ENCODE data around the gene DARS2. TPM values are rescaled to one million over a fixed set of nuclear protein-coding genes. Genes with fewer than 3 reads are reported as not detected.
"Not testable (repeated sequence)": the region's sequence is repeated elsewhere in the genome, so short reads cannot be mapped to it uniquely, and the experiment has no call there.

Gene DARS2
- total RNA-seq, 1 donor from 2014 or later, result 14.6 TPM

DNA sequence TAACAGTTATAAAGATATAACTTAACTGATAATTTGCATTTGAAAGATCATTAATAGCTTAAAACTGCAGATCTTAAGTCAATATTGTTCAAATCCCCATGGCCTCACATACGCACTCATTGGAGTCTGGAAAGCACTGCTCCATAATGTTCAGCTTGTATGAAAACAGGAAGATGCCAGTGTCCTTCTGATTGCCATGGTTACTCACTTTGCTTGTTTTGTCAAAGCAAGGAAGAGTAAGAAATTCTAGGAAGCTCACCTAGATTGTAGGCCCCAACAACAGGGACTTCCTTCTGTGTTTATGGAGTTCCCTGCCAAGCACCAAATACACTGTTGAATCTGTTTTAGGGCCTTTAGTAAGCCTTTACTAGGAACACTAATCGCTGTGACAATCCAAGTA, 32.4 kb downstream of the DARS2 start:
- TF ChIP-seq, protein P1, sequence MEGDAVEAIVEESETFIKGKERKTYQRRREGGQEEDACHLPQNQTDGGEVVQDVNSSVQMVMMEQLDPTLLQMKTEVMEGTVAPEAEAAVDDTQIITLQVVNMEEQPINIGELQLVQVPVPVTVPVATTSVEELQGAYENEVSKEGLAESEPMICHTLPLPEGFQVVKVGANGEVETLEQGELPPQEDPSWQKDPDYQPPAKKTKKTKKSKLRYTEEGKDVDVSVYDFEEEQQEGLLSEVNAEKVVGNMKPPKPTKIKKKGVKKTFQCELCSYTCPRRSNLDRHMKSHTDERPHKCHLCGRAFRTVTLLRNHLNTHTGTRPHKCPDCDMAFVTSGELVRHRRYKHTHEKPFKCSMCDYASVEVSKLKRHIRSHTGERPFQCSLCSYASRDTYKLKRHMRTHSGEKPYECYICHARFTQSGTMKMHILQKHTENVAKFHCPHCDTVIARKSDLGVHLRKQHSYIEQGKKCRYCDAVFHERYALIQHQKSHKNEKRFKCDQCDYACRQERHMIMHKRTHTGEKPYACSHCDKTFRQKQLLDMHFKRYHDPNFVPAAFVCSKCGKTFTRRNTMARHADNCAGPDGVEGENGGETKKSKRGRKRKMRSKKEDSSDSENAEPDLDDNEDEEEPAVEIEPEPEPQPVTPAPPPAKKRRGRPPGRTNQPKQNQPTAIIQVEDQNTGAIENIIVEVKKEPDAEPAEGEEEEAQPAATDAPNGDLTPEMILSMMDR (IDR thresholded peaks at IDR 0.05; ENCODE audit: unreplicated experiment), result no peak
- no peak overlapping the region for H3K4me3 Mint-ChIP-seq
- H3K9me3 Mint-ChIP-seq, result no peaks in the 10 kb centered on the region
- H3K36me3 Mint-ChIP-seq, result peaks cover 33% of the 10 kb centered on the region
- no peaks in the 10 kb centered on the region for H3K4me1 Mint-ChIP-seq
- H3K27ac Mint-ChIP-seq, result no peak overlapping the region
- H3K27me3 Mint-ChIP-seq (ENCODE audit: low read depth), result no peaks in the 10 kb centered on the region
- DNase-seq (ENCODE audit: low spot score in 2 of 2, unreplicated experiment in 2 of 2), result no peak

DNA sequence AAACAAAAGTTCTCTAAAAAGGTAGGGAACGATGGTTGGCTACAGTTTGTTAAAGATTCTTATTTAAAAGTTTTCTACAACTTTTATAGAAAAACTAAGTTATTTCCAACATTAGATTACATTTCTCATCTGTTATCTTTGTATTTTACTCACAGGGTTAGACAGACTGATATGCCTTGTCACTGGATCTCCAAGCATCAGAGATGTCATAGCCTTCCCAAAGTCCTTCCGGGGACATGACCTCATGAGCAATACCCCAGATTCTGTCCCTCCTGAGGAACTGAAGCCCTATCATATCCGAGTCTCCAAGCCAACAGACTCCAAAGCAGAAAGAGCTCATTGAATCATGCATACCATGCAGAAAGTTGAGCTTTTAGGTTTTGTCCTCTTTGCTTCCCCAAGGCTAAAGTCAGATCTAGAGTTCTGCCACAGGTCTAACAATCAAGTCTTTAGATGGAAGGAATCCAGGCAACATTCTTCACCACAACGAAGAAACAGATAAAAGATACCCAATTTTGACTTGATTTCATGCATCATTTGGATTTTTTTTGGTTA, 33.0 kb downstream of the DARS2 start:
- H3K9me3 Mint-ChIP-seq, result no peaks in the 10 kb centered on the region
- H3K4me3 Mint-ChIP-seq, result no peak overlapping the region
- no peak overlapping the region for H3K27ac Mint-ChIP-seq
- DNase-seq (ENCODE audit: low spot score in 2 of 2, unreplicated experiment in 2 of 2), result no peak
- H3K4me1 Mint-ChIP-seq, result no peaks in the 10 kb centered on the region
- TF ChIP-seq, protein P1 (IDR thresholded peaks at IDR 0.05; ENCODE audit: unreplicated experiment), result no peak
- no peaks in the 10 kb centered on the region for H3K27me3 Mint-ChIP-seq (ENCODE audit: low read depth)
- H3K36me3 Mint-ChIP-seq, result peaks cover 31% of the 10 kb centered on the region

DNA sequence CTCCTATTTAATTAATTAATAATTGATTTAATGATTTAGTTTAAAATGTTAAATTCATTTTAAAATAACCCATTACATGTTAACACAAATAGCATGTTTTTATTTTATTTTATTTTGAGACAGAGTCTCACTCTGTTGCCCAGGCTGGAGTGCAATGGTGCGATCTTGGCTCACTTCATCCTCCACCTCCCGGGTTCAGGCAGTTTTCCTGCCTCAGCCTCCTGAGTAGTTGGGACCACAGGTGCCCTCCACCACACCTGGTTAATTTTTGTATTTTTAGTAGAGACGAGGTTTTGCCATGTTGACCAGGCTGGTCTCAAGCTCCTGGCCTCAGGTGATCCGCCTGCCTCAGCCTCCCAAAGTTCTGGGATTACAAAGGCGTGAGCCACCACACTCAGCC, 35.1 kb downstream of the DARS2 start:
- H3K27ac Mint-ChIP-seq; H3K27me3 Mint-ChIP-seq (ENCODE audit: low read depth); DNase-seq (ENCODE audit: low spot score in 2 of 2, unreplicated experiment in 2 of 2); H3K4me1 Mint-ChIP-seq; H3K9me3 Mint-ChIP-seq; H3K4me3 Mint-ChIP-seq: not testable (repeated sequence)
- H3K36me3 Mint-ChIP-seq, result peaks cover 36% of the 10 kb centered on the region

DNA sequence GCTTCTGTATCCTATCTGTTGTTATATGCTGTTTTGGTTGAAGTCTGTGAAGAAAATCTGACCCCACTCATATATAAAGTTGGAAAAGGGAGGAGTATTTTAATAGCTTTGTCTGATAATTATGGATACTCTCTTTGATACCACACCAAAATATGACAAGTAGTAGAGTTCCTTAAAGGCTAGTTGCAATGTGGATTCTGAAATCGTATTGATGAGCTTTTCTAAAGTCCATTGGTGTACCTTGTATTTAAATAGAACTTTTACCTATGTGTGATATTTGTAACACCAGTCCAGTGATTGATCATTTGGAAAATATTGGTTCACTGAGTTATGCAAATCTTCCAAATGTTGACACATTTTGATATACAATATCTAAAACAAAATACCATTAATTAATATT, 35.6 kb downstream of the DARS2 start:
- Mint-ChIP-seq H3K4me1 (peaks cover 9% of the 10 kb centered on the region), H3K4me3 (no peak overlapping the region), H3K27ac (no peak overlapping the region), H3K9me3 (no peaks in the 10 kb centered on the region), H3K36me3 (peaks cover 36% of the 10 kb centered on the region), H3K27me3 (ENCODE audit: low read depth) (no peaks in the 10 kb centered on the region)
- TF ChIP-seq, protein P1 (IDR thresholded peaks at IDR 0.05; ENCODE audit: unreplicated experiment), result no peak
- DNase-seq (ENCODE audit: low spot score in 2 of 2, unreplicated experiment in 2 of 2), result no peak

DNA sequence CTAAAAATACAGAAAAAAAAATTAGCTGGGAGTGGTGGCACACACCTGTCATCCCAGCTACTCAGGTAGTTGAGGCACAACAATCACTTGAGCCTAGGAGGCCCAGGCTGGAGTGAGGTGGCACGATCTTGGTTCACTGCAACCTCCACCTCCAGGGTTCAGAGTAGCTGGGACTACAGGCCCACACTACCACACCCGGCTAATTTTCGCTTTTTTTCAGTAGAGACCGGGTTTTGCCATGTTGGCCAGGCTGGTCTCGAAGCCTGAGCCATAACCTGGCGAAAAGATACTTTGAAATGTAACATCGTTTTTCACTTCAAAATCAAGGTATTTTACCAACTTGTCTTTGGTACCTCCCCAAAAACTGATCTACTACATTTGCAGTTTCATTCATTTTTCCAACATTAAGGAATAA, 37.3 kb downstream of the DARS2 start:
- Mint-ChIP-seq H3K27me3 (ENCODE audit: low read depth) (no peaks in the 10 kb centered on the region), H3K4me1 (peaks cover 26% of the 10 kb centered on the region), H3K27ac (no peak overlapping the region), H3K9me3 (no peaks in the 10 kb centered on the region), H3K36me3 (peaks cover 44% of the 10 kb centered on the region), H3K4me3 (no peak overlapping the region)
- TF ChIP-seq, protein P1 (IDR thresholded peaks at IDR 0.05; ENCODE audit: unreplicated experiment), result no peak
- DNase-seq (ENCODE audit: low spot score in 2 of 2, unreplicated experiment in 2 of 2), result no peak

DNA sequence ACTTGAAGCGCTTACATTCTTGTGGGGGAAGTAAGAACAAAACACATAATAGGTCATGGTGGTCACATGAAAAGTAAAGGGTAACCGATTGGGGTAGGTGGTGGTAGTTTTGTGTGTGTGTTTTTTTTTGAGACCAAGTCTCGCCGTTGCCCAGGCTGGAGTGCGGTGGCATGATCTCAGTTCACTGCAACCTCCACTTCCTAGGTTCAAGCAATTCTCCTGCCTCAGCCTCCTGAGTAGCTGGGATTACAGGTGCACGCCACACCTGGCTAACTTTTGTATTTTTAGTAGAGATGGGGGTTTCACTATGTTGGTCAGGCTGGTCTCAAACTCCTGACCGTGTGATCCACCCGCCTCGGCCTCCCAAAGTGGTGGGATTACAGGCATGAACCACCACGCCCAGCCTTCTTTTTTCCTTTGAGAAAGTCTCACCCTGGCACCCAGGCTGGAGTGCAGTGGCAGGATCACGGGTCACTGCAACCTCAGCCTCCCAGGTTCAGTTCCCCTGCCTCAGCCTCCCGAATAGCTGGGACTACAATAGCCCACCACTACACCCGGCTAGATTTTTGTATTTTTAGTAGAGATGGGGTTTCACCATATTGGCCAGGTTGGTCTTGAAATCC, 37.8 kb downstream of the DARS2 start:
- H3K9me3 Mint-ChIP-seq; H3K4me3 Mint-ChIP-seq; H3K27me3 Mint-ChIP-seq (ENCODE audit: low read depth); H3K27ac Mint-ChIP-seq; DNase-seq (ENCODE audit: low spot score in 2 of 2, unreplicated experiment in 2 of 2): not testable (repeated sequence)
- H3K4me1 Mint-ChIP-seq, result peaks cover 28% of the 10 kb centered on the region
- H3K36me3 Mint-ChIP-seq, result peaks cover 45% of the 10 kb centered on the region

All from mesothelial cell of epicardium (in vitro differentiated cells).